Measurements from ENCODE around the gene CAPN3.
A peak's percentile ranks its signal among the peaks of the same experiment; 100 is the strongest.
"Not testable (repeated sequence)": the region's sequence is repeated elsewhere in the genome, so short reads cannot be mapped to it uniquely, and the experiment has no call there.

Gene CAPN3

DNA sequence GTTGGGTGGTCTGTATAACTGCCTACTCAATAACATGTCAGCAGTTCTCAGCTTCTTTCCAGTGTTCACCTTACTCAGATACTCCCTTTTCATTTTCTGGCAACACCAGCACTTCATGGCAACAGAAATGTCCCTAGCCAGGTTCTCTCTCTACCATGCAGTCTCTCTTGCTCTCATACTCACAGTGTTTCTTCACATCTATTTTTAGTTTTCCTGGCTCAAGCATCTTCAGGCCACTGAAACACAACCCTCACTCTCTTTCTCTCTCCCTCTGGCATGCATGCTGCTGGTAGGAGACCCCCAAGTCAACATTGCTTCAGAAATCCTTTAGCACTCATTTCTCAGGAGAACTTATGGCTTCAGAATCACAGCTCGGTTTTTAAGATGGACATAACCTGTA lies at the start of gene CAPN3:
Gene CAPN3 (plus strand): TSS at position 253 of the 400 bp plus-strand sequence. CDS start 305 bp downstream, outside the sequence.
- no peak for DNase-seq

DNA sequence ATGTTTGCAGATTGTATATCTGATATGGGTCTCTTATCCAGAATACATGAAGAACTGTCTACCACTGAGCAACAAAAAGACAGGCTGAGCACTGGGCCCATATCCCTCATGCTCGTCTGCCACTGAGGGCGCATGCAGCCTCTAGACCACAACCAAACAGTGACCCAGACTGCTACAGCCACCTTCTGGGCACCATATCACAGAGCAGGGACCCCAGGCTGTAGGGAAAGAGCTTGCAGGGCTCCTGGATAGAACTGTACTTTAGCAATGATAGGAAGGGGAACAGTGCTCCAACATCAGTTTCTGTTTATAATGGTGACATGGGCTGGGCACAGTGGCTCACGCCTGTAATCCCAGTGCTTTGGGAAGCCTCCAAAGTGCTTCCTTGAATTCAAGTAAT lies 45.8 kb upstream of the CAPN3 start:
- peak; percentile 8 for DNase-seq

DNA sequence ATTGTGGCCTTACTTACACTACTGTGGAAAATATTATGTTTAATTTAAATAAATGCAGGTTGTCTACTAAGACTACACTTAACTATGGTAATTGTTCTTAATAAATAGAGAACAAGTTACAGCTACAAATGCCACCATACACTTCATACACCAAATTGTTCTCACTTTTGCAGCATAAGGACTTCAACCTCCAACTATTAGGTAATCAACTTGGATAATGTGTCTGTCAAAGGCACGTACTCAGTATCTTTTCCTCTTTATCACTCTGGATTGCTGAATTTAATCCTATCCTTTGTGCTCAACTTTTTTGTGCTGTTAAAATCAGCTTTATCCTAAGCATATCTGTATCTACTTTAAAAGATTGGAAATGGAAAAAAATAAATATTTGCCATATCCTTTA lies 44.5 kb upstream of the CAPN3 start:
- DNase-seq, result no peak

DNA sequence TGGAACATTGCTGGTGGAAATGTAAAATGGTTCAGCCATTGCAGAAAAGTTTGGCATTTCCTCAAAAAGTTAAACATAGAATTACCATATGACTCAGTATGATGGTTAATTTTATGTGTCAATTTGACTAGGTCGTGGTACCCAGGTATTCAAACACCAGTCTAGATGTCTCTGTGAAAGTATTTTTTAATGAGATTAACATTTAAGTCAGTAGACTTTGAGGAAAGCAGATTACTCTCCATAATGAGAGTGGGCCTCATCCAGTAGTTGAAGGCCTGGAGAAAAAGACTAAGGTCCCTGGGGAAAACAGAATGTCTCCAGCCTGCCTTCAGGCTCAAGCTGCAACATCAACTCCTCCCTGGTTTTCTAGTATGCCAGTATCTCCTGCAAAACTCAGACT lies 43.8 kb upstream of the CAPN3 start:
- DNase-seq, result no peak

DNA sequence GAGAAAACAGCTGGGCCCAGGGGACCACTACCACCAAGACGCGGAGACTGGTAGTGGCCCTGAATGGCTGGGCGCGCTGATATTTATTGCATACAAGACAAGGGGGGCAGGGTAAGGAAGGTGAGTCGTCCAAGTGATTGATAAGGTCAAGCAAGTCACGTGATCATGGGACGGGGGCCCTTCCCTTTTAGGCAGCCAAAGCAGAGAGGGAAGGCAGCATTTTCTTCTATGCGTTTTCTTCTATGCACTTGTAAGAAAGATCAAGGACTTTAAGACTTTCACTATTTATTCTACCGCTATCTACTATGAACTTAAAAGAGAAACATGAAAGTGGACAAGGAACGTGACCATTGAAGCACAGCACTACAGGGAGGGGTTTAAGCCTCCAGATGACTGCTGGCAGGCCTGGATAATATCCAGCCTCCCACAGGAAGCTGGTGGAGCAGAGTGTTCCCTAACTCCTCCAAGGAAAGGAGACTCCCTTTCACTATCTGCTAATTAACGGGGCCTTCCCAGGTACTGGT lies 43.0 kb upstream of the CAPN3 start:
- not testable (repeated sequence) for DNase-seq

DNA sequence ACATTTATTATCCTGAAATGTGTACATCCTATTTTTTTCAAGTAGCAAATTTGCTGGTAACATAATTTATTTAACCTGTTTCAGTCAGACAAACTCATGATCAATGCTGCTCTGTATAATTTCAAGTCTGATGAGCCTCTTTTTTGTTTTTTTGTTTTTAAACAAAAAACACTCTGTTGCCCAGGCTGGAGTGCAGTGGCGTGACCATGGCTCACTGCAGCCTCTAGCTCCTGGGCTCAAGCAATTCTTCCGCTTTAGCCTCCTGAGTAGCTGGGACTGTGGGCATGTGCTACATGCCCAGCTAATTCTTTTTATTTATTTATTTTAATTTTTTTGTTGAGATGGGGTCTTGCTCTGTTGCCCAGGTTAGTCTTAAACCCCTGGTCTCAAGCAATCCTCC lies 40.1 kb upstream of the CAPN3 start:
- DNase-seq, result no peak

DNA sequence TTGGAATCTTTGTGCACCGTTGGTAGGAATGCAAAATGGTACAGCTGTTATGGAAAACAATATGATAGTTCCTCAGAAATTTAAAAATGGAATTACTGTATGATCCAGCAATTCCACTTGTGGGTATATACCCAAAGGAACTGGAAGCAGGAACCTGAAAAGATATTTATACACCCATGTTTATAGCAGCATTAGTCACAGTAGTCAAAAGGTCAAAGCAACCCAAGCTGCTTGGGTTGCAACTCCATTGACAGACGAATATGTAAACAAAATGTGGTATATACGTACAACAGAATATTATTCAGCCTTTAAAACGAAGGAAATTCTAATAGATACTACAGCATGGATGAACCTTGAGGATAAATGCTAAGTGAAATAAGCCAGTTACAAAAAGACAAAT lies 35.0 kb upstream of the CAPN3 start:
- DNase-seq, result no peak

DNA sequence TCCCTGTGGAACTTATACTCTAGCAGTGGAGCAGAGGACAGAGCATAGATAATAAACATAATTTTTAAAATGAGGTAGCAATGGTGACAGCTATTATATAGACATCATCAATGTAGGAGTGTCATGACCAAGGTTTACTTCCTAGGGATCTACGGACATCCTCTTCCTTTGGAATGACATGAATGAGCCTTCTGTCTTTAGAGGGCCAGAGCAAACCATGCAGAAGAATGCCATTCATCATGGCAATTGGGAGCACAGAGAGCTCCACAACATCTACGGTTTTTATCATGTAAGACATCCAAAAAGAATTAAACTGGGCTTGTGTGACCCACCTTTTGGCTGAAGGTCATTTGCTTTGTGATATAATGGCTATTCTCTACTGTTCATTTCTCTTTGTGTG lies 30.1 kb upstream of the CAPN3 start:
- DNase-seq, result no peak

DNA sequence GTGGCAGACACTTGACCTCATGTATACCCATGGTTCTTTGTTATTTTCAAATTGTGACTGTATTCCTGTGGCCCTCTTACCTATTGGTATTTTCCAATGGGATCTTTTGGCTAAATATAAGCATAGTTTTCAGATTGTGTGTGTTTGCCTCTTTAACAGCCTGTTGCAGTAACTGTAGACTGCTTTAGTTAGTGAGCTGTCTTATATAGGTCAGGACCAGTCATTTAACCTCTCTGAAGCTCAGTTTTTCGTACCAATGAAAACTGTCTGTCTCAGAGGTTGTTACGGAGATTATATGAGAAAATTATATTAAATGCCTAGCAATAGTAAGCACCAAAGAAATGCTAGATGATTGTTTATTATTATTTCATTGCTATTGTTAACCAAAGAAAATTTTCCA lies 29.3 kb upstream of the CAPN3 start:
- no peak for DNase-seq

DNA sequence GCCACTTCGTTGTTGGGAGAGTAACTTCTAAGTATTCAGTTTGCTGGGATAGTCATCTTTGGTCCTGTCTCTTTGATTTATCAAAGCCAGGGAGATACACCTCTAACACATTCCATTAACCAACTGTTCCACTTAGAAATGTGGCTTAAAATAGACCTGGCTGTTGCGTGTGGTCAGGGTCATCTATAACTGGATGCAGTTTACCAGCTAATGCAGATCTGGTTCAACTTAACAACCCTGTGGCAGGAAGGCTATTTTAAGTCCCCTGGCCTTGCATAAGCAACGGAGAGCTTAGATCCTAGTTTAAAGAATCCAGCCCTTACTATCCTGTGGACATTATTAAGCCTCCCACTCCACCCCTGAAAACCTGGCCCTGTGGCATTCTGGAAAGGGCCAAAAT lies 28.1 kb upstream of the CAPN3 start:
- DNase-seq, result no peak

DNA sequence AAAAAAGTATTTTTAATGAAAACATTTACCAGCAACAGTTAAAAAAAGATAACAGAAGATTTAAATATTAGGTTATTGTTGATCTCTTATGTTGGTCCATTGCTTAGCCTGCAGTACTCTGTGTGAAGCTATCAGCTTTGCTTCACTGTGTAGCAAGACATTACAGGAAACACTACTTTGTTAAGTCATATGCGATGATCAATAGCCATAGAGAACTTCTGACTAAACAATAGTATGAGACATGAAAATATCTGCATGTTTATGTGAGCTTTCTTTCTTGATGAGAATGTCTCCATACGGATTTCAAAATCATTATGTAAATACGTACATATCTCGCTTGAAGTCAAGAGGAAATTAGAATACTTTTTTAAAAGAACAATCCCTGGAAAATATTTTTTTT lies 27.0 kb upstream of the CAPN3 start:
- DNase-seq, result no peak

DNA sequence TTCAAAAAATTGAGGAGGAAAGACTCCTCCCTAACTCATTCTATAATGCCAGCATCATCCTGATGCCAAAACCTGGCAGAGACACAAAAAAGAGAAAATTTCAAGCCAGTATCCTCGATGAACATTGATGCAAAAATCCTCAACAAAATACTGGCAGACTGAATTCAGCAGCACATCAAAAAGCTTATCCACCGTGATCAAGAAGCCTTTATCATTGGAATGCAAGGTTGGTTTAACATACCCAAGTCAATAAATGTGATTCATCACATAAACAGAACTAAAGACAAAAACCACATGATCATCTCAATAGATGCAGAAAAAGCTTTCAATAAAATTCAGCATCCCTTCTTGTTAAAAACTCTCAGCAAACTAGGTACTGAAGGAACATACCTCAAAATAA lies 24.2 kb upstream of the CAPN3 start:
- DNase-seq, result no peak

DNA sequence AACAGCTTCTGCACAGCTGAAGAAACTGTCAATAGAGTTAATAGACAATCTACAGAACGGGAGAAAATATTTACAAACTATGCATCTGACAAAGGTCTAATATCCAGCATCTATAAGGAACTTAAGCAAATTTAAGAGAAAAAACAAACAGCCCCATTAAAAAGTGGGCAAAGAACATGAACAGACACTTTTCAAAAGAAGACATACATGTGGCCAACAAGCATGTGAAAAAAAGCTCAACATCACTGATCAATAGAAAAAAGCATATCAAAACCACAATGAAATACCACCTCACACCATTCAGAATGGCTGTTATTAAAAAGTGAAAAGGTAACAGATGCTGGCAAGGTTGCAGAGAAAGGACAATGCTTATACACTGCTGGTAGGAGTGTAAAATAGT lies 22.7 kb upstream of the CAPN3 start:
- DNase-seq, result not testable (repeated sequence)

DNA sequence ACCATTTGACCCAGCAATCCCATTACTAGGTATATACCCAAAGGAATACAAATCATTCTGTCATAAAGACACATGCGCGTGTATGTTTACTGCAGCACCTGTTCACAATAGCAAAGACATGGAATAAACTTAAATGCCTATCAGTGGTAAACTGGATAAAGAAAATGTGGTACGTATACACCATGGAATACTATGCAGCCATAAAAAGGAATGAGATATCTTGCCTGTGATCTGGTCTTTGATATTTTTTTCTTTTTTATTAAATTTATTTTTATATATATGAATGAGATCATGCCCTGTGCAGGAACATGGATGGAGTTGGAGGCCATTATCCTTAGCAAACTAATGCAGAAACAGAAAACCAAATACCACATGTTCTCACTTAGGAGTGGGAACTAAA lies 22.2 kb upstream of the CAPN3 start:
- not testable (repeated sequence) for DNase-seq

DNA sequence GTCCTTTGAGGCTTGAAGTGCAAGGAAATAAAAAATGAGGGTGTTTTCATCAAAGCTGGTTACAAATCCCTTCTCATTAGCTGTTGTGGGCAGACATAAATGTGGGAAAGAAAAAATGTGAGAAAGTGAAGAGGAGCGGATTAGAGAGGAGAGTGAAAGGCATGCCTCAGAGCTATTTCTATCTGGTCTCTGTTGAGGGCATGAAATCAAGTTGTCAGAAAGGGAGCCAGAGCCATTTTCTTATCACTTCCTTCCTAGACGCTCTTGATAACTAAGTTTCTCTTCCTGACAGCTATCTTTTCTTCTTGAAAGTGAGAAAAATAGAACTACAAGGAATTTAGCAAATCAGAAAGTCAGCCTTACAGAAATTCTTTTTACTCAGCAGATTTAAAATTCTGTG lies 20.8 kb upstream of the CAPN3 start:
- DNase-seq, result no peak

DNA sequence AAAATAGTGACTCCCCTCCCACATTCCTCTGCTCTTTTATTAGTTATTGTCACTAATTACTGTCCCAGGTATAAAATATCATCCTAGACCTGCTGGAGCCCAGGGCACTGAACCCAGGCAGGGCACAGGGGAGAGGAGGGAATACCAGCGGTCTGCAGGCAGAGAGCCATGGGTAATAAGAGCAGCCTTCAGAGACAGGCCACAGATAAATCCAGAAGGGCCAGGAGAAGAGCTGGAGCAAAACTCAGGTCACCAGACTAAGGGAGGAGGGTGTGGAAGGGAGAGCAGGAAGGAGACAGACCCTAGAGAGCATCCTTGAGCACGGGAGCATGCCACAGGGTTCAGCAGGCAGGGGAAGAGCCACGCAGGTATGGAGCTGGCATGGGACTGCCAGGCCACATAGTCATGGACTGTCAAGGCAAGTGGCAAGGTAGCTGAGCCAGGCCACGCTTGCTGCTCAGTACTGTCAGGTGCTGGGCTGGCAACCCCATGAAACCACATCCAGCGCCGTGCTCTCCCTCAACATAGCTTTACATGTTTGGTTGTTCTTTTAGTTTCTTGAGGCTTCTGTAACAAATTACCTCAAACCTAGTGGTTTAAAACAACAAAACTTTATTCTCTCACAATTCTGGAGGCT lies 15.6 kb upstream of the CAPN3 start:
- DNase-seq, result no peak

DNA sequence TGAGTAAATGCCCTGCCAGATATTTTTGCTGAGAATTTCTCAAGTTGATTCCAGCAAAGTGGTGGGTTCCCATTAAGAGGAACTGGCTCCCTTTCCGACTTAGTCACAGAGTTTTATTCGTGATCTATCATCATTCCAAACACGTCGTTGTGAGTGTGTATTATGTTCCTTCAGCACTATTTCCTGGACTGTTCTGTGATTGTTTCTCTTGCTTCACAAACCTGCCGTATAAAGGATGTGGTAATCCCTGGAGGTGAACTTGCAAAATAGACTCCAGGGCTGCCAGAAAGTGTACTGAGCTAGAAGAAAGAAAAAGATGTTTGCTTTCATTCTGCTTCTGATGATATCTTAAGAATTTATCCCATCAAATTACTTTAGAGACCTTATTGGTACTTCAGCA lies 14.5 kb upstream of the CAPN3 start:
- no peak for DNase-seq

DNA sequence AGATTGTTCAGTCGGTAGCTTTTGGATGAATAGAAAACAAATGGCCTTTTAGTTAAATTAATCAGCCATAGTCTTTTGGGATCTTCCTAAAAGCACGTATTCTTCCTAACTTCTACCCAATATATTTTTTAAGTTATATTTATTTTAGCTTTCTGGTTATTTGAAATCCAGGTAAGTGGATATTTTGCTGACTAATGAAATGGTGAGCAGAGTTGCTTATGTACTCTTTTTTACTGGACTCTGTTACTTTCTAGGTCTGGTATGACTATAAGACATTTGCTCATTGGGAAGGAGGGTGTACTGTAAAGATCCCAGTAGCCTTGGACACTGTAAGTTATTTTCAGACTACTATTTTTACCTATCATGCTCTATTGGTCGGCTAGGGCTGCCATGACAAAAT lies 13.8 kb upstream of the CAPN3 start:
- DNase-seq, result no peak

DNA sequence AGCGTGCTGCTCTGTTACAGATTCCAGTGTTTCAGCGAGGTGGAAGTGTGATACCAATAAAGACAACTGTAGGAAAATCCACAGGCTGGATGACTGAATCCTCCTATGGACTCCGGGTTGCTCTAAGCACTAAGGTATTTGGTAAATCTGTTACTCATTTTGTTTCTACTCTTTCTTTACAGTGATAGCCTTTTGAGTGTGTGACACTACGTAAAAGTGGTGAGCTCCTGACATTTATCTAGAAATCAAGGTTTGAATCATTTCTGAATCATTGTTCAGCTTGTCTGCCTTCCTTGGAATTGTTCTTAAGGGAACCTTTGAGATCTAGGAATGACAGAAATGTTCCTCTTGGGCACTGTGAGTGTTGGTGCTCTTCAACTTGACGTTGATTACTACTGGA lies 11.2 kb upstream of the CAPN3 start:
- no peak for DNase-seq

DNA sequence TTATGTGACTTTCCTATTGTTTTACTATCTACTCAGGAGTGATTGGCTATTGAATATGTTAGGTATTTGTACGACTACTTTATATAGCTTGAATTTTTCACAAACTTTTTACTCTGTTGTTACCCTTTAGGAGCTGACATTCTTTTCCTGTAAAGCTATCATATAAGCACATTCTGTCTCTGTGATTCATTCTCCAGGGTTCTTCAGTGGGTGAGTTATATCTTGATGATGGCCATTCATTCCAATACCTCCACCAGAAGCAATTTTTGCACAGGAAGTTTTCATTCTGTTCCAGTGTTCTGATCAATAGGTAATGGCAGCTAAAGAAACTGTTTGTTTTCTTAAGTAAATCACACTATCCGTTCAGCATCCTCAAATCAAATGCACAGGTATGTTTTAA lies 10.1 kb upstream of the CAPN3 start:
- DNase-seq, result no peak

DNA sequence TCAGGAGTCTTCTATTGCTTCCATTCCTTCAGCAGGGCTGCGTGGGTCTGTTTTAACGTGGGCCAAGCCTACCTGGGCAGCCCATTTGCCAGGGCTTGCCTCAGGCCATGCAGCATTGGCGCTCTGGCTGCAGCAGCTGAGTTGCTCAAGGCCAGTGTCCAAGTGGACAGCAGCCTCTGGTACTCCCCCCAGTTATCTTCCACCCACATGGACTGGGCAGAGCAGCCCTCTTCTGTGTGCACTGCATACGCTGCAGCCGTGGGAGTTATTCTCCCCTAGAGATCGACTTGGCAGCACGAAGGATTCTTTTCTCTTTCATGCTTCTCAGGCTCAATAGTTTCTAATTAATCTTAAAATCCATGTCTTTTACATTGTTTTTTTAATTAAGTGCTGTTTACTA lies 6.9 kb upstream of the CAPN3 start:
- DNase-seq, result no peak

DNA sequence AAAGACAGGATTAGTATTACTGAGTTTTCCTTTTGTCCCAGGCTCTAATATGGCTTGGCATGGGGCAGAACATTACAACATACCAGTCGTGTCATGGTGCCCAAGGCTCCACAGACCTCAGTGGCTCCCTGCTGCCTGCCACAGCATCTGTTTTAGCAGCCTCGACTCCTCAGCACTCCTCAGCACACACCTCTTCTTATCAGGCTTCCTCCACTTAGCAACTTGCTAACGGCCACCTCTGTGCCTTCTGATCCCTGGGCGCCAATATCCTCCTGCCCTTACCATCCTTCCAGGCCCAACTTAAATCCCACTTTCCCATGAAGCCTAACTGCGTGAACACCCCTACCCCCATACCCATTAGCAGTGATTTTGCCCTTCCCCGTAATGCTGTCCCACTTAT lies 6.2 kb upstream of the CAPN3 start:
- DNase-seq, result no peak

DNA sequence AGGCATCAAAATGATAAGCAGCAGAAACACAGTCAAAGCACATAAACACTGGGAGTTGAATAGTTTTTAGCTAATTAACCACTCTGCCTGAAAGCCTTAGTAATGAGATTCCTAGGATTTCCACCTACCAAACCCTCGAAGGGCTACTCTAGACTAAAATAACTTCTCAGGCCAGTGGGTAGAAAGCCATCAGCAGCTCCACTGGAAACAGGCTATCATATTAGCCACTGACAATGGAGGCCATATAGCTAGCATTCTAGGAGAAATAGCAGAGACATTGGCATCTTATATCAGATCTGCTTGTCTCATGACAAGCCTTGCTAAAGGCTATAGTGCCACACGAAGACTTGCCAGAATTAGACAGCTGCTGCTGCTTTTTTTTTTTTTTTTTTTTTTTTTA lies 4.5 kb upstream of the CAPN3 start:
- no peak for DNase-seq

DNA sequence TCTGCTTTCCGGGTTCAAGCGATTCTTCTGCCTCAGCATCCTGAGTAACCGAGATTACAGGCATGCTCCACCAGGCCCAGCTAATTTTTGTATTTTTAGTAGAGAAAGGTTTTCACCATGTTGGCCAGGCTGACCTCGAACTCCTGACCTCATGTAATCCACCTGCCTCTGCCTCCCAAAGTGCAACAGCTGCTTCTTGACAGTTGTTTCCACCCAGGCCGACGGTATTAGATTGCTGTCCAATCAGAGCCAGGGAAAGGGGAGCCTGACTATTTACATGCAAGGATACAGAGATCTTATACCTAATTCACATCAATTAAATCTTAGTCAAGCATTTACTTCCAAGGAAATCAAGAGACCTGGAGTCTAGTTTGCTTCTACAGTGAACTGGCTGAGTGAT lies 4.0 kb upstream of the CAPN3 start:
- DNase-seq, result no peak

DNA sequence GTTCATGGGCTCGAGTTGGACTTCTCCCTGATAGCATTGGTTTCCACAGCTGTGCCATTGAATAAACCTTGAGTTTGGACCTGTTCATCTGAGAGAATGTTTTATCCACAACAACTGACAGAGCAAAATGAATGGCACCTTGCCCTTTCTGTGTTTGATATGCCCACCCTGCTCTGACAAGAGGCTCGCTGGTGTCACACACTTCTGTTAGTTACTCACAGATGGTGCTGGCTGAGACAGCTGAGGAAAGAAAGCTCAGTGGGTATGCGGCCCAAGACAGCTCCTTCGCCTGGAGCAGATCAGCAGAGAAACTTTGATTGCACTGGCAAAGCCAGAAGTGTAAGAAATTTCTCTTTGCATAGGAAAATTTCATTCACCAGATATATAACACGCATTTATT lies 2.5 kb upstream of the CAPN3 start:
- DNase-seq, result no peak

DNA sequence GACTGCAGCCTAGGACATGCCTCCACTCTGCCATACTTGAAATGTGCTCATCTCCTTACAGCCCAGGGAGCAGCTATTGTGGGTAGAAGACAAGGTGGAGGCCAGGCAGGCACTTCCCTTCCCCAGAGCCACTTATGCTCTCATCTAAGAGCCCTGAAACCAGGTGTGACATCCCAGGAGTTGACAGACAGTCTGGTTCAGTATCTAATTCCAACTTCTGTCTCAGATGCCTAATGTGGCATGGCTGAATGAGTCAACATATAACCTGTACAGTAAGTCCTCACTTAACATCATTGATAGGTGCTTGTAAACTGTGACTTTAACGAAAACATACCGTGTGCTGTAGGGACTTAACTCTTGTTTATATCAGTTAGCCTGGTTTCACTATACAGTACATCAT lies 1.2 kb upstream of the CAPN3 start:
- DNase-seq, result no peak
